Stomach (tissue), 9 donors: Measurements from ENCODE around the gene SAMD1. TPM values are rescaled to one million over a fixed set of nuclear protein-coding genes. Genes with fewer than 3 reads are reported as not detected.

Experiments
- DNase-seq, 2 donors: peaks; one replicate each; pipeline versions ENCODE4 v3.0.0 to v3.0.0-alpha.2; 2013 to 2019
- H3K27ac ChIP-seq, 5 donors: fragments of 200-600 bp in 4 of 5; sonication (generic) in 4 of 5; one replicate each; pipeline ENCODE4 v1.5.1; 2013 to 2019; ENCODE audit warnings: mild to moderate bottlenecking in 1 of 5, moderate library complexity in 1 of 5
- H3K27me3 ChIP-seq, 3 donors: fragments of 200-600 bp; sonication (generic); one replicate each; pipeline ENCODE4 v1.5.1; 2017 to 2019; ENCODE audit warnings: mixed run types in 1 of 3
- H3K36me3 ChIP-seq, 4 donors: fragments of 200-600 bp; sonication (generic); 1 replicate in 3 of 4; 2 replicates in 1 of 4; pipeline ENCODE4 v1.5.1; 2016 to 2019
- H3K4me1 ChIP-seq, 4 donors: fragments of 200-600 bp; sonication (generic); one replicate each; pipeline ENCODE4 v1.5.1; 2016 to 2019
- H3K4me3 ChIP-seq, 4 donors: fragments of 200-600 bp; sonication (generic) in 3 of 4; one replicate each; pipeline ENCODE4 v1.5.1; 2016 to 2019; ENCODE audit warnings: mild to moderate bottlenecking in 1 of 4
- H3K9me3 ChIP-seq, 4 donors: fragments of 200-600 bp; sonication (generic); one replicate each; pipeline ENCODE4 v1.5.1; 2016 to 2019
- EP300 ChIP-seq: sonication (generic); formaldehyde crosslinking; IDR thresholded peaks from one replicate; pipeline ENCODE4 v1.6.1; 2017; ENCODE audit warnings: antibody characterized with exemption
- POLR2A ChIP-seq, 4 donors: fragments of 450-650 bp; IDR thresholded peaks; one replicate each; pipeline ENCODE4 v1.6.1; 2016; ENCODE audit warnings: antibody characterized with exemption in 4 of 4, control low read depth in 2 of 4, mild to moderate bottlenecking in 1 of 4, moderate library complexity in 1 of 4
- POLR2AphosphoS5 ChIP-seq, 3 donors: sonication (generic); formaldehyde crosslinking; IDR thresholded peaks; one replicate each; pipeline ENCODE4 v1.6.1; 2016; ENCODE audit warnings: antibody characterized with exemption in 3 of 3
- WGBS, 5 donors: extraction: QIAGEN DNeasy Blood & Tissue Kit in 3 of 5; methylation state at CpG; one replicate each; pipeline versions ENCODE4 v1.1.5 to v1.1.7; 2013 to 2018; 5-methylcytosine and 5-hydroxymethylcytosine counted together
- intact Hi-C: fragments of 100-400 bp; cut with DNase I; formaldehyde crosslinking; loops from one replicate; pipeline ENCODE4 v1.15.1; 2023; ENCODE audit warnings: low total_unique reads
- polyA plus RNA-seq, 3 donors: library from polyadenylated mRNA; stranded (reverse); fragments of 200-250 nt; gene quantifications; one replicate each; pipeline ENCODE4 v1.2.3, GENCODE V29; 2013
- total RNA-seq, 5 donors: library from RNA; depleted of rRNA; stranded (reverse); fragments of >200 nt; gene quantifications; one replicate each; pipeline versions ENCODE4 v1.1.0 to v1.2.3, GENCODE V29; 2014 to 2016
- TF ChIP-seq, protein P1 (sequence below), 7 experiments: fragments of 450-650 bp in 4 of 7; fragments of 200-600 bp in 3 of 7; sonication (generic) in 3 of 7; IDR thresholded peaks; one replicate each; pipeline ENCODE4 v1.5.1; 2016 to 2019; ENCODE audit warnings: antibody characterized with exemption in 7 of 7, control low read depth in 2 of 7, mild to moderate bottlenecking in 1 of 7
- donor health status: healthy with polysubstance abuse.
- donor health status: Bipolar disorder and iron deficiency.
- donor health status: healthy.

The SAMD1 gene
- total and polyA plus RNA-seq, 8 donors, result 4.8 to 228 (median 23.5) TPM

DNA sequence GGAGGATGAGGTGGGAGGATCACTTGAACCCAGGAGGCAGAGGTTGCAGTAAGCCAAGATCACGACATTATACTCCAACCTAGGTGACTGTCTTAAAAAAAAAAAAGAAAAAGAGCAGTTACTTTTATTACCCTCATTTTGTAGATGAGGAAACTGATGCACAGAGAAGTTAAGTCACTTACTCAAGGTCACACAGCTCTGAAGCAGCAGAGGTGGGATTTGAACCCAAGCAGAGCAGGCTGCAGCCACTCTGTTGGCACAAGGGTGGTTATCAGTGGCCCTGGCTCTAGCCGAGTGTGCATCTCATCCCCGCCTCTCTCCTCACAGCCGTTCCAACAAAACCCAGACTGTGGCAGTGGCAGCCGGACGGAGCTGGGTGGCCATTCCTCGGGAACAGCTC lies 51.4 kb downstream of the SAMD1 start:
- no peak for DNase-seq
- H3K4me1 ChIP-seq, result peaks cover 0 to 7% (median 3%) of the 10 kb centered on the region in 4 donors
- intact Hi-C loops, result no loop called here
- no peak overlapping the region for H3K27ac ChIP-seq
- no peaks in the 10 kb centered on the region for H3K27me3 ChIP-seq
- peaks cover 0 to 9% (median 2%) of the 10 kb centered on the region in 4 donors for H3K36me3 ChIP-seq
- 84 to 98% (median 91%) methylated on average over 7 of the region's 7 CpGs for WGBS, 5 donors
- no peak overlapping the region for H3K4me3 ChIP-seq
- no peaks in the 10 kb centered on the region for H3K9me3 ChIP-seq
- TF ChIP-seq EP300, result no peak
- no peak for TF ChIP-seq POLR2AphosphoS5 (IDR thresholded peaks at IDR 0.05)
- TF ChIP-seq POLR2A (IDR thresholded peaks at IDR 0.05), result no peak
- TF ChIP-seq, protein P1, sequence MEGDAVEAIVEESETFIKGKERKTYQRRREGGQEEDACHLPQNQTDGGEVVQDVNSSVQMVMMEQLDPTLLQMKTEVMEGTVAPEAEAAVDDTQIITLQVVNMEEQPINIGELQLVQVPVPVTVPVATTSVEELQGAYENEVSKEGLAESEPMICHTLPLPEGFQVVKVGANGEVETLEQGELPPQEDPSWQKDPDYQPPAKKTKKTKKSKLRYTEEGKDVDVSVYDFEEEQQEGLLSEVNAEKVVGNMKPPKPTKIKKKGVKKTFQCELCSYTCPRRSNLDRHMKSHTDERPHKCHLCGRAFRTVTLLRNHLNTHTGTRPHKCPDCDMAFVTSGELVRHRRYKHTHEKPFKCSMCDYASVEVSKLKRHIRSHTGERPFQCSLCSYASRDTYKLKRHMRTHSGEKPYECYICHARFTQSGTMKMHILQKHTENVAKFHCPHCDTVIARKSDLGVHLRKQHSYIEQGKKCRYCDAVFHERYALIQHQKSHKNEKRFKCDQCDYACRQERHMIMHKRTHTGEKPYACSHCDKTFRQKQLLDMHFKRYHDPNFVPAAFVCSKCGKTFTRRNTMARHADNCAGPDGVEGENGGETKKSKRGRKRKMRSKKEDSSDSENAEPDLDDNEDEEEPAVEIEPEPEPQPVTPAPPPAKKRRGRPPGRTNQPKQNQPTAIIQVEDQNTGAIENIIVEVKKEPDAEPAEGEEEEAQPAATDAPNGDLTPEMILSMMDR (IDR thresholded peaks at IDR 0.05), result no peak

Other genes starting within 250 kb of the SAMD1 start
- gene NANOS3, start 213.6 kb downstream of the SAMD1 start, total RNA-seq, result not detected
- gene NANOS3, start 213.6 kb downstream of the SAMD1 start, polyA plus RNA-seq, result 1 to 10 TPM in 1 of 3 donors, not detected in 2; 1.2 TPM
- gene BRME1, start 184.6 kb downstream of the SAMD1 start, total RNA-seq, result 10 to 100 TPM in 1 of 5 donors, 1 to 10 TPM in 2, under 1 TPM in 1, not detected in 1; 0.87 to 14.3 (median 1.8) TPM
- gene BRME1, start 184.6 kb downstream of the SAMD1 start, polyA plus RNA-seq, result 1 to 10 TPM; 1.7 to 5.8 (median 3.7) TPM
- 100 to 1,000 TPM in 1 of 5 donors, 10 to 100 TPM in 4; 24.8 to 381 (median 49.6) TPM for gene CC2D1A, start 184.6 kb downstream of the SAMD1 start, total RNA-seq
- 10 to 100 TPM; 28.0 to 38.8 (median 38.2) TPM for gene CC2D1A, start 184.6 kb downstream of the SAMD1 start, polyA plus RNA-seq
- not detected for gene PODNL1, start 152.3 kb downstream of the SAMD1 start, total RNA-seq
- gene PODNL1, start 152.3 kb downstream of the SAMD1 start, polyA plus RNA-seq, result 1 to 10 TPM in 2 of 3 donors, under 1 TPM in 1; 0.92 to 3.4 (median 1.3) TPM
- gene DCAF15, start 138.2 kb downstream of the SAMD1 start, total RNA-seq, result 10 to 100 TPM in 2 of 5 donors, 1 to 10 TPM in 3; 7.1 to 37.3 (median 9.8) TPM
- gene DCAF15, start 138.2 kb downstream of the SAMD1 start, polyA plus RNA-seq, result 10 to 100 TPM; 21.2 to 32.9 (median 31.3) TPM
- gene RFX1, start 84.4 kb downstream of the SAMD1 start, total RNA-seq, result 10 to 100 TPM in 1 of 5 donors, 1 to 10 TPM in 3, under 1 TPM in 1; 0.58 to 27.2 (median 2.6) TPM
- 1 to 10 TPM; 3.1 to 6.0 (median 3.6) TPM for gene RFX1, start 84.4 kb downstream of the SAMD1 start, polyA plus RNA-seq
- gene RLN3, start 62.6 kb downstream of the SAMD1 start, total RNA-seq, result not detected
- not detected for gene RLN3, start 62.6 kb downstream of the SAMD1 start, polyA plus RNA-seq
- gene IL27RA, start 59.0 kb downstream of the SAMD1 start, total RNA-seq, result 10 to 100 TPM in 1 of 5 donors, 1 to 10 TPM in 2, not detected in 2; 2.3 to 11.1 (median 4.0) TPM
- 1 to 10 TPM; 1.1 to 2.6 (median 1.5) TPM for gene IL27RA, start 59.0 kb downstream of the SAMD1 start, polyA plus RNA-seq
- 100 to 1,000 TPM in 1 of 5 donors, 10 to 100 TPM in 2, 1 to 10 TPM in 2; 4.2 to 100 (median 12.2) TPM for gene PALM3, start 28.7 kb downstream of the SAMD1 start, total RNA-seq
- 100 to 1,000 TPM in 1 of 3 donors, 10 to 100 TPM in 2; 20.7 to 141 (median 22.5) TPM for gene PALM3, start 28.7 kb downstream of the SAMD1 start, polyA plus RNA-seq
- gene MISP3, start 18.0 kb downstream of the SAMD1 start, total RNA-seq, result 10 to 100 TPM in 4 of 5 donors, 1 to 10 TPM in 1; 2.0 to 88.7 (median 34.1) TPM
- 10 to 100 TPM; 14.9 to 29.8 (median 25.1) TPM for gene MISP3, start 18.0 kb downstream of the SAMD1 start, polyA plus RNA-seq
- gene C19orf67, start 5.0 kb downstream of the SAMD1 start, total RNA-seq, result not detected
- under 1 TPM in 1 of 3 donors, not detected in 2; 0.50 TPM for gene C19orf67, start 5.0 kb downstream of the SAMD1 start, polyA plus RNA-seq
- gene PRKACA, start 27.0 kb upstream of the SAMD1 start, total RNA-seq, result 100 to 1,000 TPM in 1 of 5 donors, 10 to 100 TPM in 4; 14.7 to 159 (median 26.6) TPM
- 10 to 100 TPM; 27.7 to 43.8 (median 38.2) TPM for gene PRKACA, start 27.0 kb upstream of the SAMD1 start, polyA plus RNA-seq
- gene ASF1B, start 45.8 kb upstream of the SAMD1 start, total RNA-seq, result 100 to 1,000 TPM in 1 of 5 donors, 1 to 10 TPM in 3, not detected in 1; 2.6 to 120 (median 5.5) TPM
- gene ASF1B, start 45.8 kb upstream of the SAMD1 start, polyA plus RNA-seq, result 10 to 100 TPM in 1 of 3 donors, 1 to 10 TPM in 2; 5.7 to 11.0 (median 8.8) TPM
- 10 to 100 TPM in 4 of 5 donors, 1 to 10 TPM in 1; 9.0 to 24.5 (median 18.7) TPM for gene ADGRL1, start 115.4 kb upstream of the SAMD1 start, total RNA-seq
- 10 to 100 TPM in 1 of 3 donors, 1 to 10 TPM in 2; 6.0 to 11.0 (median 6.7) TPM for gene ADGRL1, start 115.4 kb upstream of the SAMD1 start, polyA plus RNA-seq